Measurements from ENCODE around the gene VCAN.

Gene VCAN

DNA sequence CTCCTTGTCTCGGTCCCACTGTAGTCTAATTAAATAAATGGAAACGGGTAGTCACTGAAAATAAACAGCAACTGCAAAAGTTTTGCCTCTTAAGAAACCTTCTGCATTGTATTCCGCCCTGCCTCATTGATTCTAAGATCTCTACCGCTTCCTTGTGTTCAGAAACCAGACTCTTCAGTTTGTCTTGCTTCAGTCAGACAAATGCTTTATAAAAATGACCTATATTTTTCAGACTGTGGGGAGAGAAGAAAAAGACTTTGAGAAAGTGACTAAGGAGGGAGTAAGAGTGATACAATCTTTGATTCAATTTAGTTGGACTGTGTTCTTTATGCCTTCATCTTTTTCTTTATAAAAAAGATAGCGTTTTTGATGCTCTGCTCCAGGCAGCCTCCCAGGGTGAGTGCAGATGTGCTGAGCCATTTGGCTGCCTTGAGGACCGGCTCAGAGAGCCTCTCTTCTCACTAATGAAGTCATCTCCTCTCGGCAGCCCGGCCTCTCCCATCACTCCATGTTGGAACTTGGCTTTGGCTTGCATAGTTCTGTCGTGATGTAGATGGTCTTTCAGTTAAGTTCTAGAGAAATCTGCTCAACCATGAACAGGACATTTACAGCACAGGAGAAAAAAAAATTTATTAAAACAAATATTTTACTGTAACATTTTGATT lies 4.0 kb upstream of the VCAN start:
- DNase-seq (ENCODE audit: low read depth in 2 of 2, low spot score in 1 of 2): no peak

DNA sequence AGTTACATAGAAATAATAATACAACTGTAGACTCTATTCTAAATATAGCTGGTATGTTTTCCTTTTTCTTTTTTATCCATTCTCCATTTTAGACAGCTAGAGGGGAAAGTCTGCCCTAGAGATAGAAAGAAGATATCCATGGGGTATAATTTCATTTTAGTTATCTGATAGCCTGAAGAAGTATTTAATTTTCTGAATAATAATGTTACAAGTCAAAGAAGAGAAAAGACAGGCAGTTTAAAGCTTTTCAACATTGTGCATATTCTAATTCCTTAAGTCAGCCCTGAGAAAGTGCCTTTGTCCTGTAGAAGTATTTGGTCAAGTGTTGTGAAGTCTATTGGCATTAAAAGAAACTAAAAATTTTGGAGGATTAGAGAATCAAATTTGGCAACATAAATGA lies 2.5 kb upstream of the VCAN start:
- no peak for DNase-seq (ENCODE audit: low read depth in 2 of 2, low spot score in 1 of 2)

DNA sequence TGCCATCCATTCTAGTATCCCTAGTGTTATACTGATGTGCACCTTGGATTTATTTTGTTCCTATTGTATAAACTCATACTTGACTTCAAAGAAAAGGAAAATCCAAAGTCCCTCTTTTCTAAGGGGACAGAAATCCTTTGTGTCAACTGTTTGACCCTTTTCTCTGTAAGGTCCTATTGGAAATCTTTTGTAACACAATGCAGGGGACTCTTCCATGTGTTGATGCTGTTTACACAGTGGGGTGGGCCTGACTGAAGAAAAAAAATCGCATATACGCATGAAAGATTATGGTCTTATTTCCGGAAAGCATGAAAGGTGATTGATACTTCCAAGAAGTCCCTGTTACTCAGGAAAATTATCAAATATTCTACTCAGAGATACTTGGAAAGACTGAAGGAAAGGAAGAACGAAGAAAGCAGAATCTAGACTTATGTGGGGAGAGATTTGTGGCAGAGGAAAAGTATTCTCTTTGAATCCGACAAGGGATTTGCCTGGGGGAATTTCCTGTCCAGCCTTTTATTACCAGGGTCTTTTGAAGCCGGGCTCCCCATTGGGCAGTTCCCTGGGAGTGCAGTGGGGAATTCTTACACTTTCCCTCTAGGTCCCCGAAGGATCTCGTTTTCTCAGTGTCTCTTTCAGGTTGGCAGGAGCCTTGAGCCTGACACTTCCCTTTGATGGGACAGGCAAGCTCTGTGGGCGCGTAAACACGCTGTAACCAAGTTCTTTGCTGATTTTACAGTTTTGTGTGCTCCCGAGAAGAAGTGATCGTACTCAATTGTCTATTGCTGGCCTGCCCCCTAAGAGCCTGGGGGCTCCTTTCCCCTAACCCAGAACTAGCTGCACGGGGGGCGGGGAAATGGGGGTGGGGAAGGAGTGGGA lies 779 bp upstream of the VCAN start:
- DNase-seq (ENCODE audit: low read depth in 2 of 2, low spot score in 1 of 2): no peak

DNA sequence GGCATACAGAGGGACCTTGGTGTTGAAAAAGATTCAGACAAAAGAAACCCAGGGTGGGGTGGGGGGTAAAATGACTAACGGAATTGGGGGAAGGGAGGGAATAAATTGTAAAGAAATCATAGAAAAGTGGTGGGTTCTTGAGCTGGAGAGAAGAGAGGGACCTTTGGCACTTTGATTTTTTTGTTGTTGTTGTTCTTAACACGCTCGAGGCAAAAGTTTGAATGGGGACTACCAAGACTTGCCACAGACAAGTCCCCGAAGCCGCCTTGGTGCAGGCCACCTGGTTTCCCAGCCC lies 616 bp downstream of the VCAN start:
- DNase-seq (ENCODE audit: low read depth in 2 of 2, low spot score in 1 of 2): no peak

DNA sequence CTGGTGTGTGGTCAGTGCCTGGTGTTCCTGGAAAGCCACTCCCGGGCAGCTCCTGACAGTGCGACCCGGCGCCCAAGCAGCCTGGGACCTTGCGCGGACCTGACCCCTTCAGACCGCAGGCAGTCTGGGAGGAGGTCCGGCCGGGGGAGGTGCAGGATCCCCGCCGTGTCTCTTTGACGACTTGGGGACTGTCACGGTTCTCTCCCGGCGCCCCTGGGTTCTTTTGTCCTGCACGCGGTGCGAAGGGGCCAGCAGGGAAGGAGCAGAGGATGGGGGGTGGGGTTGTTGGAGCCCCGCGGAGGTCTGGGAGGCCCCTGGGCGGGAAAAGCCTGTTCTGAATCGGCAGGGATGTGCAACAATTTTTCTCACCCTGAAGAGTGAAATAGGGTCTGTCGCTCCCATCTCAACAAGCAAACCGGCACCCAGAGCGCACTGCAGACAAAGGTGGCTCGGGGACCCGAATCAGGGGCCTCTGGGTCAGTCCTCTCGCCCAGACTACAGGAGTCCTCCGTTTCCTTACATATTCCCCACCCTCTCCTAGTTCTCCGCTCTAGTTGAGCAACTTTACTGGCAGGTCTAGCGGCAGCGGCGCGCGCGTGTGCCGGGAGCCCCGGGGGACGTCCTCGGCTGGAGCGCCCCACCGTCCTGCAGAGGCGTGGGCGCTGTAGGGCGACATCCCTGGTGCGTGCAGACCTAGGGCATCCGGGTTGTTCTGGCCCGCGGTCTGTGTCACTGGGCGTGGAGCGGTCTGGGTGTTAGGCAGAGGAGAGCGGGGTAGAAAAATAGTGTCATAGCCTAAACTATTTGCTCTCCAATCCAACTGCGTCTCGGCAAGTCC lies 1.2 kb downstream of the VCAN start:
- DNase-seq (ENCODE audit: low read depth in 2 of 2, low spot score in 1 of 2): no peak

DNA sequence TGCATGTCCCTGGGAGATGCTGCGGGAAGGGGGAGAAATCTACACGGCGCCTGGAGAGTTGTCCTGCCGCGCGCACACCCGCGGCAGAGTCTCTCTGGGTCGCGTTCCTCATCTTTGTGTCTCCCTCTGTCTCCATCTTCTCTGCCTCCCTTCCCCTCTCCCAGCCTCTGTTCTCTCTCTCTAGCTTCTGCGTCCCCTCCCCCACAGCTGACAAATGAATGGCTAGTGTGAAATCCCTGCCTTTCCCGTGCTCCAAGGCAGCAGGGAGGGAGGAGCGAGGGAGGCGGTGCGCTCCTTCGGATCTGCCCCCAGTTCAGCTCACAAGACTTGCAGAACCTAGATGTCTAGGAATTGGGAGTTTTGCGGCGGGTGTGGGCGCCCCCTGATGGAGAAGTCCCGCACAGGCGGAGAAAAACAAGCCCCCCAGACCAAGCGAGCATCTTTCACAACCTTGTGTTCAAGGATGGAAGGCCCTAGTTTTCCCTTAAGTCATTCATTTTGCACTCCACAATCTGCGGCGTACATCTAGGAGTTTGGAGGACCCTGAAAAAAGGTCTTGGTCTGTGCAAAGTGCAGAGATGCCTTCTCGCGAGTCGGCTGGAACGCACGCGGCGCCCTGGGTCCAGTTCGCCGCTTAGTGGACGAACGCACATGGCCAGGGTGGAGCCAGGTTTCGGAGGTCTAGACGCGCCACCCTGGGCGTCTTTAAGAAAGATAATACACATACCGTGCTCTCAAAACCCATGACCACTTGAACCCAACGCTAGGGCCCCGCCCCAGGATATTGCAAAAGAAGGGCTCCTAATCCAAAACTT lies 2.0 kb downstream of the VCAN start:
- no peak for DNase-seq (ENCODE audit: low read depth in 2 of 2, low spot score in 1 of 2)

DNA sequence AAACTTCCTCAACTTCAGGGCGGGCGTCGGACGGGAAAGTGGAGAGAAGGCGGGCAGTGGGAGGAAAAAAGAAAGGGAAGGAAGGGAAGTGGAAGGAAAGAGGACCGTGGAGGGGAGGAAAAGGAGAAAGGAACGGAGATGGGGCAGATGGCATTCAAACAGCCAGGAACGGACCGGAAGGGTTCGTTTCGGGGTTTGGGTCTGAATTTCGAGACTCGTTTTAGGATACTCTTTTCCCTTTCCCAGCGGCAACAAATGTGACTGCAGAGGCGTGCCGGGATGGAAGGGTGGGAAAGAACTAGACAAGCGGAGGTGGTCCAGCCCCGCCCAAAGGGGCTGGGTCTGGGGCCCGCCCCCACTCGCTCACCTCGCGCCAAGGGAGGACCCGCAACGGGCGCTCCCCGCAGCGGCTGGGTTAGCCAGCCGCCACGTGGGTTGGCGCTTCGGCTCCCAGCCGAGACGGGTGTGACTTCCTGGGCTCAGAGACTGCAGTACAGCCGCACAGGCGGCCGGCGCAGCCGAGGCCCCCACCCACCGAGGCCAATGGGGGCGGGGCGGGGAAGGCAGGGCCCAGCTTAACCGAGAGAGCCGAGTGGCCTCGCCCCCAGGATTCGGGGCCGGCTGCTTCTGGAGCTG lies 2.7 kb downstream of the VCAN start:
- no peak for DNase-seq (ENCODE audit: low read depth in 2 of 2, low spot score in 1 of 2)

DNA sequence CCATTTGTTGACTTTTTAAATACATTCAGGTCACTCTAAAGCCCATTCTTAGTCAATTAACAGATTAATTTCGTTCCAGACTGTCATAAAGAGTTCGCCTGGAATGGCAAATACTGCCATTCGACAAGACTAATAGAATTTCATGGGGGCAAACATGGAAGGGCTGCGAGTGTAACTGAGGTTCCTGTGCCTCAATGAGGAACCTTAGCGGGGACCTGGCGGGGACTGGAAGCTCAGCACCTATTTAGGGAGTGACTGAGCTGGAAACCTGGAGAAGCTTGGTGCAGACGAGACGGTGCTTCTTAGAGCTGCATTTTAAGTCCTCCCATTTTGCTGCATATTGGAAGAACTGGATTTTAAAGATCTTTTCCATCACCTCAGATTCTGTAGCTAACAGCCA lies 3.4 kb downstream of the VCAN start:
- no peak for DNase-seq (ENCODE audit: low read depth in 2 of 2, low spot score in 1 of 2)

DNA sequence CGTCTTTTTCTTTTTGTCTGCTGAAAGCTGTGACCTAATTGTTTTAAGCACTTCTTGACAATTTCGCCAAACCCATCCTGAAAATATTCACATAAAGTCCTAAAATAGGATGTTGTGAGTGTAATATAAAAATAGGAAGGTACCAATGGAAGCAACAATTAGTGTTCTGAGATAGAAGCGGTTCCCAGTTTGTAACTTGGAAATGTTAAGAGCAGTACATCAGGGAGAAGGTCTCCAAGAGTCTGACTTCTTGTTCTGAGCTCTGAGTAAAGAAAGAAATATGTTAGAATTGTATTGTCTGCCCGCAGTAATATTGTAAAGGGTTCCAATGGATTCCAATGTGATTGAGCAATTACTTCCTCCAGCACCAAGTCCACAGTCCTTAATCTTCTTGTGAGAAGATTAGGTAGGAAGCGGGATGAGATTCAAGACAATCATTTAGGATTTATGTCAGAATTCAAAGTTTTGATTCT lies 3.9 kb downstream of the VCAN start:
- no peak for DNase-seq (ENCODE audit: low read depth in 2 of 2, low spot score in 1 of 2)

DNA sequence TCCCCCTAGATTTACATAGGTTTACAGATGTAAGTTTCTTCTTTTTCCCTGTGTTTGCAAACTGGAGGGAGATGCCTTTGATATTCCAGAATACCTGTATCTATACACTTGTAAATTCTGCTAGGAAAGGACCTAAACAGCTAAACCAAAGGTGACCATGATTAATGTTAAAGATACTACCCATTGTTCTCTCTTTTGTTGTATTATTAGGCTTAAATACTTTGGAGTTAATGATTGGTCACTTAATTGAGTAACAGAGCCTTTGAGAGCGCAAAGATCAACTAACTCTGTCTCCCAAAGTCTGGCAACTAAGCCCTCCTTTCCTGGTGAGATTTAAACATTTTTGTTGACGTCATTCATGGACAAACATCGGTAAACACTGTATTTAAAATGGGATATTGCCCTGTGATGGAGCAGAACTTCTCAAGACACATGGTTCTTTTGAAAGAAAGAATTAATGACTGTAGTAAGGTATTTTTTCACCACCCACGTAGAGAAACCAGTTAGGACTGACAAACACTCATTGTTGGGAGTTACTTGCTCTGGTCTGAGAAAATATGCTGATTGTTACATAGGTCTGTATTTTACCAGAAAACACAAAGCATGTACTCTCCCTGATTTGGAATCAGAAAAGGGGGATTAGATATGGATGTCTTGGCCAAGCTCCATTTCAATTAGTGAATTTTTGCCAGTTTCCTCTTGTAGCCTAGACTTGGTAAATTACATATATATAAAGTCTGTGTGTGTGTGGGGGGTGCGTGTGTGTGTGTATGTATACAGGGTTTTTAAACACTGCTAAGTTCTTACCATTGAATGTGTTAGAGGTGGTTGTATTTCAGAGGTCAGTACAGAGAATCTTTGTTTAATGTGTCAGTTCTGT lies 4.6 kb downstream of the VCAN start:
- DNase-seq (ENCODE audit: low read depth in 2 of 2, low spot score in 1 of 2): no peak

DNA sequence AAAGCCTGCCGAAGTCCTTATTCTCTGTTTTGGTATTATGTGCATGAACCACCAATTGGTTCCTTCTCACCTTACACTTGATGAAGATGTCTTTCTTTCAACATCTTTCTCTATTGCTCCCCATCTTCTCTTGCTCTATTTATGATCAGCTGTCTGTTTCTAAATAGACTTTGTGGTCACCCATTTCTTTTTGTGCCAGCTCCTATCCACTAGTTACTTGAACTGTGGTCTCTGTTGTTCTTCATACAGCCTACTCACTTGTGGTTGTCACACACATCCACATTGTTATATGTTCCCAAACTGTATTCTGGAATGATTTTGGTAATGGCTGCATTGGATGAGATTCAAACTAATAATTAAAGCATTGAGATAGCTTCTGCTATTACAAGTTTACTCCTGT lies 11.4 kb downstream of the VCAN start:
- no peak for DNase-seq (ENCODE audit: low read depth in 2 of 2, low spot score in 1 of 2)

DNA sequence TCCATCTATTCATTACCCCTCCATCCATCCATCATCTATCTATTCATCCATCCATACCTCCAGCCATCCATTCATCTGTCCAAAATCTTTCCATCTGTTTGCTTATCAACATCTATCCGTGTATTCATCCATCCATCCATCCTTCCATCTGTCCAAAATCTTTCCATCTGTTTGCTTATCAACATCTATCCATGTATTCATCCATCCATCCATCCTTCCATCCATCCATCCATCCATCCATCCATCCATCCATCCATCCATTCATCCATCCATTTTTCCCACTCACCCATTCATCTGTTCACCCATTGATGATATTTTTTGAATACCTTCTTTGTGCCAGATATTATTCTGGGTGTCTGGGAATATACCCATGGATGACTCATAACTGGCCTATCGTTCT lies 12.8 kb downstream of the VCAN start:
- DNase-seq (ENCODE audit: low read depth in 2 of 2, low spot score in 1 of 2): no peak

DNA sequence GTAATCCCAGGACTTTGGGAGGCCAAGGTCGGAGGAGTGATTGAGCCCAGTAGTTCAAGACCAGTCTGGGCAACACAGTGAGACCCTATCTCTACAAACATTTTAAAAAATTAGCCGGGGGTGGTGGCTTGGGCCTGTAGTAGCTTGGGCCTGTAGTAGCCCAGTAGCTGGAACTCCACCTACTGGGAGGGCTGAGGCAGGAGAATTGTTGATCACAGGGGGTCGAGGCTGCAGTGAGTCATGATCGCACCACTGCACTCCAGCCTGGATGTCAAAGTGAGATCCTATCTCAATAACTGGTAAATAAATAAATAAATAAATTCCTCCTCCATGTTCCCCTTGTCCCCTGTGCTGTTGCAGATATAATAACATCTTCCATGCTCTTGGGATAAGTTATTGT lies 14.3 kb downstream of the VCAN start:
- DNase-seq (ENCODE audit: low read depth in 2 of 2, low spot score in 1 of 2): no peak

DNA sequence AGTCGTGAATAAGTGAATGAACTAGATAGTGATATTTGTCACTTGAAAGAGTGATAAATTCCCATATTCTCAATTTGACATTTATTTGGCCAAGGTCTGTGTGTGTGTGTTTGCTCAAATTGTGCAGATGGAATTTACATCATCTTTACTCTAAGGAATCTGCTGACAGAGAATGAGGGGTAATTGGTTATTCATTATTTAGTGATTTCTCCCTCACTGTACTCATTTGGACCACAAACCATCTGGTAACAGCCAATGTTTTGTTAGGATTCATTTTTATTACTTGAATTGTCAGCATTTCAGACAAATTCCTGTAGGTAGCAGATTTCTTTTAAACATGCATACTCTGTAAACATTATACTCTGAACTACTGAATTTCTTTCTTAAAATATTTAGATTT lies 15.6 kb downstream of the VCAN start:
- no peak for DNase-seq (ENCODE audit: low read depth in 2 of 2, low spot score in 1 of 2)

DNA sequence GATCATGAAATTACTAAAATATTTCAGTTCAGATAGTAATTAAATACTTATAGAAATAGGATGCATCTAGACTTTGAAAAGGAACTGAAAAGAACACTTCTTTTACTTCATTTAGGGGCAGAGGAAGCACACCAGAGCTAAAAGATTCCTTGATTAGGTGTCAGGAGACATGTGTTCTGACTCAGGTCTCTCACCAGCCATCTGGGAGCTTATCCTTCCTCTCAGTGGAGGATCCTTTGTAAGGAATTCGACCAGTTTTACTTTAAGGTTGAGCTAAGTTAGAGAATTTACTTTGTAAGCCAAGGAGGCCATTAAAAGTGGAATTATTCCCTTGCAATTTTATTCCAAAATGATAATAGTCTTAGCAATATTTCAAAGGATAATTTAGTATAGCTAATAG lies 16.7 kb downstream of the VCAN start:
- DNase-seq (ENCODE audit: low read depth in 2 of 2, low spot score in 1 of 2): no peak

DNA sequence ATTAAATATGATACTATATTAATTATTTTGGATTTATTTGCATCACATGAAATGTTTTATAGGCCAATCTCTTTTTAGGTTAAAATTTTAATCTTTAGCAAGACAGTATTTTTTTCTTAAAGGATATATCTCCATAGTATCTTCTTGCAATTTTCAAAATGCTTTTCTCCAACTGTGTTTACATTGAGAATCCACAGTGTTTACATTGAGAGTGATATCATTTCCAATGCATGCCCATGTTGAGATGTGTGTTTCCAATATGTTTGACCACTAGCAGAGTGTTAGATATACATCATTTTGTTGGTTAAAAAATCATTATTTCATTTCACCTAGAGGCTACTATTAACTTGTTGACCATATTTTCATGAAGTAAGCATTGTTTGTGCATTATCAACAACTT lies 17.3 kb downstream of the VCAN start:
- no peak for DNase-seq (ENCODE audit: low read depth in 2 of 2, low spot score in 1 of 2)

DNA sequence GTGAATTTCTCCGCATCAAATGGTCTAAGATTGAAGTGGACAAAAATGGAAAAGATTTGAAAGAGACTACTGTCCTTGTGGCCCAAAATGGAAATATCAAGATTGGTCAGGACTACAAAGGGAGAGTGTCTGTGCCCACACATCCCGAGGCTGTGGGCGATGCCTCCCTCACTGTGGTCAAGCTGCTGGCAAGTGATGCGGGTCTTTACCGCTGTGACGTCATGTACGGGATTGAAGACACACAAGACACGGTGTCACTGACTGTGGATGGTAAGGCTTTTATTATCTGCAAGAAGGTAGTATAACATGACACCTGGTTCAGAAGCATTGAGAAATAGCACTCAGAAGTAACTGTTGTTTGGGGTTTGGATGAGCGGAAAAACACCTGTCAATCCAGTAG lies 18.7 kb downstream of the VCAN start:
- DNase-seq (ENCODE audit: low read depth in 2 of 2, low spot score in 1 of 2): no peak

DNA sequence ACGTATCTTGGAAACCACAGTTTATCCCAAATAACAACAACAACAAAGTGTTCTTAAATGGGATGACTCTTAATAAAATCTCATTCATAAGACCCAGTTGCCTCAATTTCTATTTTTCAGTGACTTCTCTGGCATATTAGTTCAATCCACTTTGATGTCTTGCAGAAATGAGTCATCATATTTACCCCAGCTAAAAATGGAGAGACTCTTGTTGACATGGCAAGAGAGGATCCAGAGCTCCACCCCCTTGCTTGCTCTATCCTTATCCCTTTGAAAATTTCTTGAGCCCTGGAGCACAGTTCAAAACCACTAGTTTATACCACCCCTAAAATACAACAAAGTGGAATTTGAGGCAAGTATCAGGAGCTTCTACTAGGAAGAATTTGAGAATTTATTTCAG lies 20.8 kb downstream of the VCAN start:
- no peak for DNase-seq (ENCODE audit: low read depth in 2 of 2, low spot score in 1 of 2)

DNA sequence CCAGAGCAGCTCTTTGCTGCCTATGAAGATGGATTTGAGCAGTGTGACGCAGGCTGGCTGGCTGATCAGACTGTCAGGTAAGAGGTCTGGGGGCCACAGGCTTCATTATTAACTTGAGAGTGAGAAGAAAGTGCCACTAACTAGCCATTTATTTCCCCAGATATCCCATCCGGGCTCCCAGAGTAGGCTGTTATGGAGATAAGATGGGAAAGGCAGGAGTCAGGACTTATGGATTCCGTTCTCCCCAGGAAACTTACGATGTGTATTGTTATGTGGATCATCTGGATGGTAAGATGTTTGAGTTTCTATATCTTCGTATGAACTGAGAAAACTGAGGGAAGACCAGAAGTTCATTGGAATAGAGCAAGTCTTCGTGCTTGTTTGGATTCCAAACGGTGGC lies 22.1 kb downstream of the VCAN start:
- DNase-seq (ENCODE audit: low read depth in 2 of 2, low spot score in 1 of 2): no peak

Data from stimulated activated CD8-positive, alpha-beta memory T cell treated with anti-CD3 and anti-CD28 coated beads, Interleukin-4, amount 100 ng/mL, for 1 hour (primary cell).